GM23338 (cell line): ENCODE measurements around the gene LDHA. TPM values are rescaled to one million over a fixed set of nuclear protein-coding genes. Genes with fewer than 3 reads are reported as not detected.

Experiments used
- ATAC-seq: fragments of 200-7000 bp; cut with Tn5 transposase; 3 replicates; pipeline ENCODE4 v1.9.1; 2020
- DNase-seq: peaks from one replicate; pipeline ENCODE4 v3.0.0-alpha.2; 2015; ENCODE audit warnings: low spot score
- H2AFZ ChIP-seq: fragments of 200-600 bp; sonication (generic); 2 replicates; pipeline ENCODE4 v1.8.0; 2016; ENCODE audit warnings: antibody characterized with exemption, mild to moderate bottlenecking, moderate library complexity
- H3F3A ChIP-seq: fragments of 200-600 bp; sonication (generic); replicated peaks from 2 replicates; pipeline ENCODE4 v1.8.0; 2017; ENCODE audit warnings: antibody characterized with exemption, mixed run types, low read depth
- H3K27ac ChIP-seq: fragments of 200-600 bp; sonication (generic); 2 replicates; pipeline ENCODE4 v1.6.1; 2016; ENCODE audit warnings: low read depth
- H3K27me3 ChIP-seq: fragments of 200-600 bp; sonication (generic); 2 replicates; pipeline ENCODE4 v1.8.0; 2016; ENCODE audit warnings: mild to moderate bottlenecking, mixed run types, moderate library complexity; ENCODE audit not compliant: insufficient read depth
- H3K36me3 ChIP-seq: fragments of 200-600 bp; sonication (generic); 2 replicates; pipeline ENCODE4 v1.8.0; 2016; ENCODE audit warnings: mild to moderate bottlenecking; ENCODE audit not compliant: insufficient read depth
- H3K4me1 ChIP-seq: fragments of 200-600 bp; sonication (generic); 2 replicates; pipeline ENCODE4 v1.8.0; 2016; ENCODE audit warnings: mild to moderate bottlenecking, moderate library complexity; ENCODE audit not compliant: insufficient read depth
- H3K4me2 ChIP-seq: fragments of 200-600 bp; sonication (generic); 2 replicates; pipeline ENCODE4 v1.7.1; 2017; ENCODE audit warnings: mixed run types
- H3K4me3 ChIP-seq: fragments of 200-600 bp; sonication (generic); 2 replicates; pipeline ENCODE4 v1.6.1; 2016; ENCODE audit warnings: mixed run types
- H3K79me2 ChIP-seq: fragments of 200-600 bp; sonication (generic); replicated peaks from 2 replicates; pipeline ENCODE4 v1.8.0; 2017; ENCODE audit warnings: mild to moderate bottlenecking; ENCODE audit not compliant: insufficient read depth
- H3K9me2 ChIP-seq: fragments of 200-600 bp; sonication (generic); 2 replicates; pipeline ENCODE4 v1.8.0; 2017; ENCODE audit not compliant: insufficient read depth
- H4K20me1 ChIP-seq: fragments of 200-600 bp; sonication (generic); replicated peaks from 2 replicates; pipeline ENCODE4 v1.8.0; 2017; ENCODE audit warnings: mild to moderate bottlenecking; ENCODE audit not compliant: insufficient read depth
- H3K27ac Mint-ChIP-seq: 2 replicates; pipeline ENCODE4 v1.8.0; 2020; ENCODE audit warnings: inconsistent platforms, mild to moderate bottlenecking, moderate library complexity, mixed read lengths
- H3K27me3 Mint-ChIP-seq: 3 replicates; pipeline ENCODE4 v1.8.0; 2022; ENCODE audit warnings: low read depth, mild to moderate bottlenecking, moderate library complexity, mixed read lengths, inconsistent platforms; ENCODE audit not compliant: insufficient read depth, poor library complexity
- H3K36me3 Mint-ChIP-seq: 3 replicates; pipeline ENCODE4 v1.8.0; 2021; ENCODE audit warnings: low read depth, mild to moderate bottlenecking, inconsistent platforms, moderate library complexity, mixed read lengths
- H3K4me1 Mint-ChIP-seq: 3 replicates; pipeline ENCODE4 v1.8.0; 2020; ENCODE audit warnings: mild to moderate bottlenecking, inconsistent platforms, mixed read lengths
- H3K4me3 Mint-ChIP-seq: 3 replicates; pipeline ENCODE4 v1.8.0; 2021; ENCODE audit warnings: moderate library complexity, mild to moderate bottlenecking, inconsistent platforms, mixed read lengths
- H3K9me3 Mint-ChIP-seq: 3 replicates; pipeline ENCODE4 v1.8.0; 2020; ENCODE audit warnings: moderate library complexity, mild to moderate bottlenecking, inconsistent platforms, mixed read lengths
- CREB1 ChIP-seq: fragments of 250-450 bp; sonication (Bioruptor Pico); IDR thresholded peaks from 2 replicates; pipeline ENCODE4 v1.5.0; 2020; ENCODE audit warnings: low read depth, mild to moderate bottlenecking, moderate library complexity
- CTCF ChIP-seq, 2 experiments: fragments of 200-600 bp in 1 of 2; sonication (generic) in 1 of 2; conservative IDR thresholded peaks; 2 replicates each; pipeline versions ENCODE4 v1.5.1 to v1.6.1; 2016 to 2017; ENCODE audit warnings: antibody characterized with exemption in 2 of 2, low read depth in 2 of 2, mild to moderate bottlenecking in 2 of 2, moderate library complexity in 1 of 2
- ETS1 ChIP-seq: IDR thresholded peaks from 2 replicates; pipeline ENCODE4 v1.6.1; 2016; ENCODE audit warnings: antibody characterized with exemption
- EZH2 ChIP-seq: fragments of 200-600 bp; sonication (generic); IDR thresholded peaks from one replicate; pipeline ENCODE4 v1.8.0; 2017; ENCODE audit warnings: antibody characterized with exemption, mild to moderate bottlenecking, low read depth; ENCODE audit not compliant: unreplicated experiment
- EZH2phosphoT487 ChIP-seq: fragments of 200-600 bp; sonication (generic); IDR thresholded peaks from one replicate; pipeline ENCODE4 v1.8.1; 2018; ENCODE audit warnings: antibody characterized with exemption; ENCODE audit not compliant: unreplicated experiment
- JUNB ChIP-seq: IDR thresholded peaks from one replicate; pipeline ENCODE4 v1.6.1; 2016; ENCODE audit warnings: antibody characterized with exemption; ENCODE audit not compliant: unreplicated experiment
- NANOG ChIP-seq: IDR thresholded peaks from 2 replicates; pipeline ENCODE4 v1.6.1; 2016; ENCODE audit warnings: antibody characterized with exemption, borderline replicate concordance
- POLR2AphosphoS5 ChIP-seq: IDR thresholded peaks from 2 replicates; pipeline ENCODE4 v1.6.1; 2016; ENCODE audit warnings: antibody characterized with exemption, low read depth
- STAT1 ChIP-seq: IDR thresholded peaks from one replicate; pipeline ENCODE4 v1.6.1; 2016; ENCODE audit warnings: antibody characterized with exemption; ENCODE audit not compliant: unreplicated experiment
- ZNF114 ChIP-seq: fragments of 250-450 bp; sonication (Bioruptor Pico); IDR thresholded peaks from 2 replicates; pipeline ENCODE4 v1.5.0; 2020; ENCODE audit warnings: mild to moderate bottlenecking, moderate library complexity
- ZNF331 ChIP-seq: fragments of 250-450 bp; sonication (Bioruptor Pico); IDR thresholded peaks from 2 replicates; pipeline ENCODE4 v1.5.0; 2020; ENCODE audit warnings: low read depth, mild to moderate bottlenecking, moderate library complexity
- polyA plus RNA-seq: library from polyadenylated mRNA; unstranded; fragments of >200 nt; fragmentation: Nextera tagmentation; extraction: Ambion mirVana; gene quantifications from 2 replicates; pipeline ENCODE4 v1.2.1, GENCODE V29; 2016
- total RNA-seq: library from RNA; depleted of rRNA; stranded (reverse); fragments of >200 nt; shearing (Covaris generic); gene quantifications from 2 replicates; pipeline ENCODE4 v1.2.3, GENCODE V29; 2014
- TF ChIP-seq, protein P1 (sequence below): IDR thresholded peaks from one replicate; pipeline ENCODE4 v1.6.1; 2018; ENCODE audit warnings: antibody characterized with exemption; ENCODE audit not compliant: unreplicated experiment

LDHA gene
- total and polyA plus RNA-seq, 2 experiments from 2014 or later: 432 to 467 TPM

DNA sequence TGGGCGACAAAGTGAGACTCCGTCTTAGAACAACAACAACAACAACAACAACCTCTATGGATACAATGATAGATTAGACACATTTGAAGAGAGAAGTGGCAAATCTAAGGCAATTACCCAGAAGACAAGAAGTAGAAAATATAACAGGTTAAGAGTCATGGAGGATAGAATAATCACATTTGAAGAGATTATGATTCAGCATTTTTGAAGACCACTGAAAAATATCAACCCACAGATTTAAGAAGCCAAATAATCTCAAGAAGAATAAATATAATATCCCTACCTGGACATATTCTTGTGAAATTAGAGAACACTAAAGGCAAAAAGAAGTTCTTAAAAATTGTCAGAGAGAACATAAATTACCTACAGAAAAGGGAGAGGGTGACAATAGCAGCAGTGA lies 25.7 kb downstream of the LDHA start:
- Histone ChIP-seq H3K4me1 (no peaks in the 10 kb centered on the region), H3K36me3 (no peaks in the 10 kb centered on the region), H3K4me2 (no peak overlapping the region), H3K27me3 (no peaks in the 10 kb centered on the region), H3K79me2 (no peaks in the 10 kb centered on the region), H3F3A (no peaks in the 10 kb centered on the region), H3K27ac (no peak overlapping the region), H3K9me2 (no peaks in the 10 kb centered on the region), H4K20me1 (no peaks in the 10 kb centered on the region), H2AFZ (0 out of 2 replicates have a peak overlapping the region, but pooled peaks have one; percentile 3), H3K4me3 (no peak overlapping the region)
- Mint-ChIP-seq H3K27ac (no peak overlapping the region), H3K9me3 (no peaks in the 10 kb centered on the region), H3K4me3 (no peak overlapping the region), H3K27me3 (no peaks in the 10 kb centered on the region), H3K36me3 (no peaks in the 10 kb centered on the region), H3K4me1 (no peaks in the 10 kb centered on the region)
- no peak for ATAC-seq
- no peak for TF ChIP-seq JUNB
- TF ChIP-seq EZH2: no peak
- no peak for TF ChIP-seq CREB1
- no peak for TF ChIP-seq EZH2phosphoT487
- TF ChIP-seq ZNF331 (CRISPR knock-in tag): no peak
- no peak for DNase-seq

DNA sequence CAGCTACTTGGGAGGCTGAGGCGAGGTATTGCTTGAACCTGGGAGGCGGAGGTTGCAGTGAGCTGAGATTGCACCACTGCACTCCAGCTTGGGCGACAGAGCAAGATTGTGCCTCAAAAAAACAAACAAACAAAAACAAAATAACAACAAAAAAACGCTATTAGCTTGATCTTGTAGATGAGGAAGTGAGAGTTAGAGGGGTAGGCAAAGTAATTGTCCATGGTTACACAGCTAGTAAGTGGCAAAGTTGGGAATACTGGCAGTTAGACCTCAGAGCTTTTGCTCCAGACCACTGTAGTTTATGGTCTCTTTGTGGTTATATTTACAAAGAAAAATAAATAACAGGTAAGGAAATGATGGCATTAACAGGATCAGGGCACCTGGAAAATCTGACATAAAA lies 32.9 kb downstream of the LDHA start:
- H3K9me3 Mint-ChIP-seq: no peaks in the 10 kb centered on the region
- H3K27me3 Mint-ChIP-seq: no peaks in the 10 kb centered on the region
- Histone ChIP-seq H3K36me3 (no peaks in the 10 kb centered on the region), H2AFZ (peak overlapping the region; percentile 69; the same call in 1 of the 2 replicates), H3K9me2 (no peaks in the 10 kb centered on the region), H4K20me1 (no peaks in the 10 kb centered on the region), H3K79me2 (no peaks in the 10 kb centered on the region), H3F3A (no peaks in the 10 kb centered on the region), H3K4me3 (no peak overlapping the region), H3K4me1 (no peaks in the 10 kb centered on the region), H3K27me3 (no peaks in the 10 kb centered on the region), H3K27ac (no peak overlapping the region), H3K4me2 (no peak overlapping the region)
- ATAC-seq (no peak), DNase-seq (no peak)
- TF ChIP-seq EZH2phosphoT487: no peak
- no peak for TF ChIP-seq EZH2
- TF ChIP-seq ZNF114 (CRISPR knock-in tag): no peak
- no peak for TF ChIP-seq JUNB
- TF ChIP-seq CREB1: no peak
- no peak overlapping the region for H3K27ac Mint-ChIP-seq
- no peaks in the 10 kb centered on the region for H3K4me1 Mint-ChIP-seq
- no peaks in the 10 kb centered on the region for H3K36me3 Mint-ChIP-seq
- no peak overlapping the region for H3K4me3 Mint-ChIP-seq

DNA sequence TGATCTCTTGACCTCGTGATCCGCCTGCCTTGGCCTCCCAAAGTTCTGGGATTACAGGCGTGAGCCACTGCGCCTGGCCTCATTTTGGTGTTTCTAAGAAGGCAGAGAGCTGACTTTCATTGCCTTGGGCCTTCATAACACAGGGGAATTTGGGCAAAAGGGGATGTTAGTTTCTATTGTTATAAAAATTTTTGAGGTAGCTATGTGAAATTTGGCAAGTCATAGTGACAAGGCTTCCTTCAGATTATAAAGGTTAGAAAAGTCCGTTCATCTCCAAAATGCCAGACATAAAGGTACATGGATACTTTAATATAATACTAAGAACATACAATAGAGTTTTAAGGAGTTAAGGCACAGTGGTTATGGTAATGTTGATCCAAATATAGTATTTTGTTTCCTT lies 35.0 kb downstream of the LDHA start:
- Histone ChIP-seq H3K4me3 (no peak overlapping the region), H3K79me2 (no peaks in the 10 kb centered on the region), H3K36me3 (no peaks in the 10 kb centered on the region), H3K9me2 (no peaks in the 10 kb centered on the region), H4K20me1 (no peaks in the 10 kb centered on the region), H3K4me2 (no peak overlapping the region), H2AFZ (no peak overlapping the region), H3F3A (no peaks in the 10 kb centered on the region), H3K4me1 (no peaks in the 10 kb centered on the region), H3K27ac (no peak overlapping the region), H3K27me3 (no peaks in the 10 kb centered on the region)
- DNase-seq (no peak), ATAC-seq (no peak)
- H3K9me3 Mint-ChIP-seq: no peaks in the 10 kb centered on the region
- H3K27me3 Mint-ChIP-seq: peaks cover 4% of the 10 kb centered on the region
- no peak overlapping the region for H3K4me3 Mint-ChIP-seq
- H3K36me3 Mint-ChIP-seq: no peaks in the 10 kb centered on the region
- no peaks in the 10 kb centered on the region for H3K4me1 Mint-ChIP-seq
- no peak overlapping the region for H3K27ac Mint-ChIP-seq
- TF ChIP-seq ETS1 (no peak), CREB1 (no peak), STAT1 (no peak), ZNF114 (CRISPR knock-in tag) (no peak), EZH2 (no peak), POLR2AphosphoS5 (no peak), JUNB (no peak), NANOG (no peak), EZH2phosphoT487 (no peak), CTCF (conservative IDR thresholded peaks at IDR 0.05; ENCODE audit: low read depth in 2 of 2) (no peak)
- TF ChIP-seq, protein P1, sequence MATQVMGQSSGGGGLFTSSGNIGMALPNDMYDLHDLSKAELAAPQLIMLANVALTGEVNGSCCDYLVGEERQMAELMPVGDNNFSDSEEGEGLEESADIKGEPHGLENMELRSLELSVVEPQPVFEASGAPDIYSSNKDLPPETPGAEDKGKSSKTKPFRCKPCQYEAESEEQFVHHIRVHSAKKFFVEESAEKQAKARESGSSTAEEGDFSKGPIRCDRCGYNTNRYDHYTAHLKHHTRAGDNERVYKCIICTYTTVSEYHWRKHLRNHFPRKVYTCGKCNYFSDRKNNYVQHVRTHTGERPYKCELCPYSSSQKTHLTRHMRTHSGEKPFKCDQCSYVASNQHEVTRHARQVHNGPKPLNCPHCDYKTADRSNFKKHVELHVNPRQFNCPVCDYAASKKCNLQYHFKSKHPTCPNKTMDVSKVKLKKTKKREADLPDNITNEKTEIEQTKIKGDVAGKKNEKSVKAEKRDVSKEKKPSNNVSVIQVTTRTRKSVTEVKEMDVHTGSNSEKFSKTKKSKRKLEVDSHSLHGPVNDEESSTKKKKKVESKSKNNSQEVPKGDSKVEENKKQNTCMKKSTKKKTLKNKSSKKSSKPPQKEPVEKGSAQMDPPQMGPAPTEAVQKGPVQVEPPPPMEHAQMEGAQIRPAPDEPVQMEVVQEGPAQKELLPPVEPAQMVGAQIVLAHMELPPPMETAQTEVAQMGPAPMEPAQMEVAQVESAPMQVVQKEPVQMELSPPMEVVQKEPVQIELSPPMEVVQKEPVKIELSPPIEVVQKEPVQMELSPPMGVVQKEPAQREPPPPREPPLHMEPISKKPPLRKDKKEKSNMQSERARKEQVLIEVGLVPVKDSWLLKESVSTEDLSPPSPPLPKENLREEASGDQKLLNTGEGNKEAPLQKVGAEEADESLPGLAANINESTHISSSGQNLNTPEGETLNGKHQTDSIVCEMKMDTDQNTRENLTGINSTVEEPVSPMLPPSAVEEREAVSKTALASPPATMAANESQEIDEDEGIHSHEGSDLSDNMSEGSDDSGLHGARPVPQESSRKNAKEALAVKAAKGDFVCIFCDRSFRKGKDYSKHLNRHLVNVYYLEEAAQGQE: no peak
